H1 (cell line): ENCODE data around the gene HORMAD2. TPM values are rescaled to one million over a fixed set of nuclear protein-coding genes. Genes with fewer than 3 reads are reported as not detected.

Source experiments
- CTCF ChIA-PET: fragments of 300-600 bp; sonication (Branson Sonifier 250); formaldehyde crosslinking; loops from one replicate; lab custom pipeline; 2021; ENCODE audit not compliant: partially characterized antibody; lab: Charles Lee
- POLR2A ChIA-PET: fragments of 300-600 bp; sonication (Branson Sonifier 250); formaldehyde crosslinking; loops from one replicate; lab custom pipeline; 2021; ENCODE audit warnings: inconsistent platforms; ENCODE audit not compliant: partially characterized antibody; lab: Charles Lee
- DNase-seq, 2 experiments: peaks; one replicate each; pipeline versions ENCODE4 v3.0.0 to v3.0.0-alpha.2; 2010 to 2022; ENCODE audit warnings: low spot score in 2 of 2, low read depth in 1 of 2, mixed read lengths in 1 of 2
- FAIRE-seq: peaks from 2 replicates; lab custom pipeline; 2011; peaks lifted over from hg19 to GRCh38; lab: Jason Lieb, UNC
- H2AFZ ChIP-seq: 2 replicates; pipeline ENCODE4 v1.8.1; 2012; ENCODE audit warnings: low read length, inconsistent platforms
- H2AK5ac ChIP-seq: 2 replicates; pipeline ENCODE4 v1.6.1; 2013; ENCODE audit warnings: low read depth, low read length
- H2BK120ac ChIP-seq: replicated peaks from 2 replicates; pipeline ENCODE3; 2013; ENCODE audit warnings: low read depth, low read length, inconsistent platforms
- H2BK12ac ChIP-seq: 2 replicates; pipeline ENCODE4 v1.6.1; 2013; ENCODE audit warnings: low read depth, low read length
- H2BK15ac ChIP-seq: 2 replicates; pipeline ENCODE4 v1.6.1; 2013; ENCODE audit warnings: low read length
- H2BK20ac ChIP-seq: 2 replicates; pipeline ENCODE4 v1.6.1; 2013; ENCODE audit warnings: low read length
- H2BK5ac ChIP-seq: 2 replicates; pipeline ENCODE4 v1.6.1; 2013; ENCODE audit warnings: low read depth, low read length
- H3K14ac ChIP-seq: 2 replicates; pipeline ENCODE4 v1.6.1; 2013; ENCODE audit warnings: inconsistent platforms; ENCODE audit not compliant: insufficient read length
- H3K18ac ChIP-seq: 2 replicates; pipeline ENCODE4 v1.6.1; 2013; ENCODE audit warnings: low read length; ENCODE audit errors: extremely low read depth
- H3K23ac ChIP-seq: 2 replicates; pipeline ENCODE4 v1.6.1; 2013; ENCODE audit warnings: inconsistent platforms; ENCODE audit not compliant: insufficient read length
- H3K23me2 ChIP-seq: 2 replicates; pipeline ENCODE4 v1.6.1; 2013; ENCODE audit warnings: low read depth, low read length
- H3K27ac ChIP-seq: 2 replicates; pipeline ENCODE4 v1.6.1; 2011; ENCODE audit warnings: low read depth, low read length, inconsistent platforms
- H3K27me3 ChIP-seq, 4 experiments: replicated peaks in 1 of 4; 1 replicate in 1 of 4; 2 replicates in 3 of 4; pipeline versions ENCODE4 v1.6.1 to v1.8.1; 2011 to 2013; ENCODE audit warnings: low read length in 3 of 4, mild to moderate bottlenecking in 3 of 4, inconsistent platforms in 2 of 4, mixed read lengths in 2 of 4, moderate library complexity in 1 of 4; ENCODE audit not compliant: control insufficient read depth in 3 of 4, insufficient read depth in 3 of 4; ENCODE audit errors: extremely low read depth in 1 of 4
- H3K36me3 ChIP-seq, 4 experiments: 2 replicates each; pipeline versions ENCODE4 v1.6.1 to v1.8.1; 2011 to 2013; ENCODE audit warnings: mild to moderate bottlenecking in 4 of 4, low read length in 3 of 4, moderate library complexity in 2 of 4, control low read depth in 1 of 4, inconsistent platforms in 1 of 4; ENCODE audit not compliant: insufficient read depth in 4 of 4, control insufficient read depth in 2 of 4
- H3K4ac ChIP-seq: replicated peaks from 2 replicates; pipeline ENCODE3; 2013; ENCODE audit warnings: low read length, low read depth, mixed read lengths, inconsistent platforms; ENCODE audit not compliant: insufficient read length
- H3K4me1 ChIP-seq, 4 experiments: replicated peaks in 1 of 4; 1 replicate in 1 of 4; 2 replicates in 3 of 4; pipeline versions ENCODE4 v1.6.1 to v1.8.1; 2011 to 2013; ENCODE audit warnings: low read length in 3 of 4, inconsistent platforms in 2 of 4, mixed read lengths in 1 of 4; ENCODE audit not compliant: insufficient read depth in 4 of 4, control insufficient read depth in 3 of 4
- H3K4me2 ChIP-seq, 2 experiments: 2 replicates each; pipeline versions ENCODE4 v1.6.1 to v1.8.1; 2011 to 2013; ENCODE audit warnings: low read depth in 2 of 2, low read length in 2 of 2, control low read depth in 1 of 2, inconsistent platforms in 1 of 2, mild to moderate bottlenecking in 1 of 2; ENCODE audit not compliant: insufficient read depth in 1 of 2
- H3K4me3 ChIP-seq, 4 experiments: fragments of 200-600, 300-600 bp in 1 of 4; sonication (generic), shearing (Covaris generic), sonication (Bioruptor Twin) in 1 of 4; 2 replicates each; pipeline versions ENCODE4 v1.5.1 to v1.8.1; 2011 to 2016; ENCODE audit warnings: low read length in 4 of 4, low read depth in 3 of 4, control low read depth in 2 of 4, inconsistent platforms in 2 of 4, mild to moderate bottlenecking in 2 of 4, mixed read lengths in 1 of 4, moderate library complexity in 1 of 4; ENCODE audit not compliant: insufficient read depth in 2 of 4; ENCODE audit errors: extremely low read depth in 1 of 4
- H3K56ac ChIP-seq: replicated peaks from 2 replicates; pipeline ENCODE3; 2013; ENCODE audit warnings: low read depth, mild to moderate bottlenecking, mixed read lengths, low read length, inconsistent platforms; ENCODE audit not compliant: insufficient read length
- H3K79me1 ChIP-seq: 2 replicates; pipeline ENCODE4 v1.6.1; 2013; ENCODE audit warnings: low read depth, low read length, control low read depth
- H3K79me2 ChIP-seq, 2 experiments: 2 replicates each; pipeline versions ENCODE4 v1.6.1 to v1.8.1; 2012 to 2013; ENCODE audit warnings: low read length in 2 of 2, mild to moderate bottlenecking in 2 of 2, inconsistent platforms in 1 of 2; ENCODE audit not compliant: insufficient read depth in 2 of 2, control insufficient read depth in 1 of 2
- H3K9ac ChIP-seq, 4 experiments: replicated peaks in 1 of 4; 1 replicate in 1 of 4; 2 replicates in 3 of 4; pipeline versions ENCODE4 v1.6.1 to v1.8.1; 2011 to 2013; ENCODE audit warnings: low read depth in 3 of 4, low read length in 3 of 4, control low read depth in 2 of 4, mild to moderate bottlenecking in 2 of 4, moderate library complexity in 2 of 4, inconsistent platforms in 1 of 4; ENCODE audit errors: extremely low read depth in 1 of 4
- H3K9me3 ChIP-seq, 2 experiments: 2 replicates each; pipeline versions ENCODE4 v1.6.1 to v1.8.1; 2012 to 2013; ENCODE audit warnings: mild to moderate bottlenecking in 2 of 2, moderate library complexity in 2 of 2, control low read depth in 1 of 2, inconsistent platforms in 1 of 2, low read depth in 1 of 2, low read length in 1 of 2, mixed read lengths in 1 of 2; ENCODE audit not compliant: insufficient read depth in 2 of 2
- H4K20me1 ChIP-seq, 2 experiments: replicated peaks in 1 of 2; 2 replicates each; pipeline versions ENCODE3 to v1.8.1; 2011 to 2013; ENCODE audit warnings: inconsistent platforms in 2 of 2, low read length in 2 of 2, mild to moderate bottlenecking in 1 of 2; ENCODE audit not compliant: insufficient read depth in 2 of 2, control insufficient read depth in 1 of 2
- H4K5ac ChIP-seq: 2 replicates; pipeline ENCODE4 v1.6.1; 2013; ENCODE audit warnings: low read length, low read depth, mixed read lengths, inconsistent platforms; ENCODE audit not compliant: insufficient read length
- H4K8ac ChIP-seq: 2 replicates; pipeline ENCODE4 v1.8.0; 2013; ENCODE audit warnings: mild to moderate bottlenecking, moderate library complexity, low read length, inconsistent platforms; ENCODE audit not compliant: insufficient read depth; ENCODE audit errors: extremely low read depth
- H4K91ac ChIP-seq: replicated peaks from 2 replicates; pipeline ENCODE3; 2013; ENCODE audit warnings: low read length, mixed read lengths, inconsistent platforms; ENCODE audit not compliant: insufficient read length
- EP300 ChIP-seq, 2 experiments: IDR thresholded peaks; 1 replicate in 1 of 2; 2 replicates in 1 of 2; pipeline ENCODE4 v1.6.1; 2011 to 2012; ENCODE audit warnings: low read depth in 2 of 2, low read length in 2 of 2, mild to moderate bottlenecking in 2 of 2, borderline replicate concordance in 1 of 2, inconsistent platforms in 1 of 2, moderate library complexity in 1 of 2
- KDM4A ChIP-seq: IDR thresholded peaks from one replicate; pipeline ENCODE4 v1.7.1; 2012; ENCODE audit warnings: low read depth, mild to moderate bottlenecking, moderate library complexity, low read length, inconsistent platforms; ENCODE audit not compliant: severe bottlenecking
- SP4 ChIP-seq: IDR thresholded peaks from 2 replicates; pipeline ENCODE4 v1.6.1; 2012; ENCODE audit warnings: low read length, inconsistent platforms
- WGBS, 2 experiments: shearing (Covaris generic) in 1 of 2; methylation state at CpG; one replicate each; pipeline versions ENCODE4 v1.1.6 to v1.1.7; 2013 to 2015; ENCODE audit warnings: low lambda C conversion rate in 2 of 2, mixed read lengths in 2 of 2, inconsistent platforms in 1 of 2, low coverage in 1 of 2, missing lambda C conversion rate in 1 of 2; ENCODE audit not compliant: insufficient replicate concordance in 2 of 2, insufficient coverage in 1 of 2, insufficient read length in 1 of 2; ENCODE audit errors: extremely low coverage in 1 of 2, missing lambda C conversion rate in 1 of 2; 5-methylcytosine and 5-hydroxymethylcytosine counted together
- polyA plus RNA-seq, 7 experiments: library from polyadenylated mRNA; depleted of rRNA in 3 of 7; stranded (reverse) in 5 of 7; unstranded in 2 of 7; fragments of >200 nt in 5 of 7; fragments of 200-250 nt in 2 of 7; gene quantifications; 1 replicate in 5 of 7; 2 replicates in 1 of 7; 4 replicates in 1 of 7; pipeline versions ENCODE4 v1.2.1 to v1.2.3, GENCODE V29; 2011 to 2013; ENCODE audit warnings: missing spikeins in 2 of 7, mixed read lengths in 2 of 7
- total RNA-seq: library from RNA; stranded (reverse); fragmentation: NEBNext Ultra II Directional; extraction: Animal tissue kit (Norgen Biotek cat#: 25700); gene quantifications from 2 replicates; pipeline ENCODE4 v1.2.1, GENCODE V29; 2021

HORMAD2 gene
- total and polyA plus RNA-seq, 2 of the 8 experiments (the other 6 are each of a cell fraction or from before 2014, with no cell fraction given) = 0.03 TPM; not detected in 1

DNA sequence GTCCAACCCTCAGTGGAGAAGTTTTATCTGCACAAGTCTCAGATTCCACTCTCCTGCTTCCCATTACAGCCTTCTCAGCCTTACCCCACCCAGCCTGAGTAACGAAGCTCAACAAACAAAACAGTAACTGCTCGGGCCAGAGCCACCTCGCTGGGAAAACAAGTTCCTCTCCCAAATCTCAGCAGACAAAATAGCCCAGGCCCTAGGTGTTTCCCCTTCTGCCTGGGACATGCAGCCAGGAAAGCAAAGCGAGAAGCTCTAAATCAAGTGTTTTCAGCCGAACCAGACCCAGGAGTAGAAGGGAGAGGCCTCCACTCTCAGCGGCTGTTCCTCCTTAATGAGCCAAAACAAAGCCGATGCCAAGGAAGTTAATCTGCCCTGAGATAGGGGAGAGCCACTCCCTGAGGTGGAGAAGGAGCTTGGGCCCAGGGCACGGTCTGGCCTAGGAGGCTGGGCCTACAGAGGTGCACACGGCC lies 122.3 kb downstream of the HORMAD2 start:
- no peak overlapping the region for H3K56ac ChIP-seq
- H2BK5ac ChIP-seq = no peak overlapping the region
- H3K4me2 ChIP-seq = no peak overlapping the region
- ChIA-PET CTCF (interaction anchor here (0.6 to 2.0 kb wide), 6 partner anchors 8 to 351 kb away, joined by 3 to 4 read pairs (median 3); no protein-coding TSS in a partner anchor), POLR2A (interaction anchor here (1.4 kb wide), 1 partner anchor 12 kb away, joined by 3 read pairs; no protein-coding TSS in a partner anchor)
- H3K14ac ChIP-seq = no peak overlapping the region
- no peak overlapping the region for H3K18ac ChIP-seq
- no peaks in the 10 kb centered on the region for H3K9me3 ChIP-seq
- H4K91ac ChIP-seq = peak overlapping the region; percentile 54
- H4K5ac ChIP-seq = peak overlapping the region; percentile 34
- no peak overlapping the region; the same call in 1 of the 2 replicates for H4K8ac ChIP-seq
- H3K27ac ChIP-seq = no peak overlapping the region
- H2AK5ac ChIP-seq = no peak overlapping the region
- no peak overlapping the region for H3K23ac ChIP-seq
- H3K9ac ChIP-seq = no peak overlapping the region
- H2AFZ ChIP-seq = peak overlapping the region; percentile 4; the same call in 1 of the 2 replicates
- H3K23me2 ChIP-seq = no peaks in the 10 kb centered on the region
- peaks cover 0 to 3% of the 10 kb centered on the region in 2 experiments; a peak in 2 of 4 replicates for H3K79me2 ChIP-seq
- peaks cover 0 to 4% (median 2%) of the 10 kb centered on the region in 4 experiments; a peak in 3 of 7 replicates for H3K4me1 ChIP-seq
- H3K27me3 ChIP-seq = no peaks in the 10 kb centered on the region
- H2BK20ac ChIP-seq = no peak overlapping the region
- no peaks in the 10 kb centered on the region for H4K20me1 ChIP-seq
- no peak for FAIRE-seq
- H3K79me1 ChIP-seq = no peaks in the 10 kb centered on the region
- H2BK12ac ChIP-seq = 0 out of 2 replicates have a peak overlapping the region, but pooled peaks have one; percentile 55
- no peak overlapping the region for H2BK15ac ChIP-seq
- no peak for TF ChIP-seq SP4
- no peak for TF ChIP-seq EP300 (IDR thresholded peaks at IDR 0.05; ENCODE audit: borderline replicate concordance in 1 of 2, low read depth in 2 of 2, low read length in 2 of 2)
- TF ChIP-seq KDM4A = no peak
- no peak for DNase-seq
- no peak overlapping the region for H3K4me3 ChIP-seq
- no peaks in the 10 kb centered on the region for H3K36me3 ChIP-seq
- H3K4ac ChIP-seq = no peak overlapping the region
- WGBS, 2 experiments = 92% methylated on average over 9 of the region's 9 CpGs; no CpG with 5 or more reads in 1 of the 2 experiments
- H2BK120ac ChIP-seq = no peak overlapping the region
